ENCODE measurements around the gene GHDC.

GRCh38 chr17:42178817-42179216 lies 15.5 kb downstream of the GHDC start:
- TF ChIP-seq, protein P1, sequence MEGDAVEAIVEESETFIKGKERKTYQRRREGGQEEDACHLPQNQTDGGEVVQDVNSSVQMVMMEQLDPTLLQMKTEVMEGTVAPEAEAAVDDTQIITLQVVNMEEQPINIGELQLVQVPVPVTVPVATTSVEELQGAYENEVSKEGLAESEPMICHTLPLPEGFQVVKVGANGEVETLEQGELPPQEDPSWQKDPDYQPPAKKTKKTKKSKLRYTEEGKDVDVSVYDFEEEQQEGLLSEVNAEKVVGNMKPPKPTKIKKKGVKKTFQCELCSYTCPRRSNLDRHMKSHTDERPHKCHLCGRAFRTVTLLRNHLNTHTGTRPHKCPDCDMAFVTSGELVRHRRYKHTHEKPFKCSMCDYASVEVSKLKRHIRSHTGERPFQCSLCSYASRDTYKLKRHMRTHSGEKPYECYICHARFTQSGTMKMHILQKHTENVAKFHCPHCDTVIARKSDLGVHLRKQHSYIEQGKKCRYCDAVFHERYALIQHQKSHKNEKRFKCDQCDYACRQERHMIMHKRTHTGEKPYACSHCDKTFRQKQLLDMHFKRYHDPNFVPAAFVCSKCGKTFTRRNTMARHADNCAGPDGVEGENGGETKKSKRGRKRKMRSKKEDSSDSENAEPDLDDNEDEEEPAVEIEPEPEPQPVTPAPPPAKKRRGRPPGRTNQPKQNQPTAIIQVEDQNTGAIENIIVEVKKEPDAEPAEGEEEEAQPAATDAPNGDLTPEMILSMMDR (conservative IDR thresholded peaks at IDR 0.05 in 1 of 2, IDR thresholded peaks at IDR 0.05 in 1 of 2; ENCODE audit: extremely low read depth in 1 of 2, insufficient read depth in 1 of 2, low read depth in 1 of 2, low read length in 2 of 2) = no peak
- no peak for TF ChIP-seq EZH2 (IDR thresholded peaks at IDR 0.05; ENCODE audit: borderline replicate concordance, low read length)

All from mammary epithelial cell (primary cell).